Right forelimb (tissue), 1 donor: ENCODE data around the gene MEGF11.

Experiments
- DNase-seq: peaks from one replicate; pipeline ENCODE4 v3.0.0-alpha.2; 2018

MEGF11 gene

GRCh38 chr15:66165856-66166255 lies 87.7 kb downstream of the MEGF11 start:
- DNase-seq: no peak

- no peak for DNase-seq
These were observed 88.8 kb downstream of the MEGF11 start for GRCh38 chr15:66164788-66165187.

GRCh38 chr15:66163553-66163952 lies 90.0 kb downstream of the MEGF11 start:
- DNase-seq: no peak

- no peak for DNase-seq
These were observed 91.3 kb downstream of the MEGF11 start for GRCh38 chr15:66162286-66162685.

- no peak for DNase-seq
These were observed 91.9 kb downstream of the MEGF11 start for GRCh38 chr15:66161575-66162118.

- DNase-seq: no peak
These were observed 92.4 kb downstream of the MEGF11 start for GRCh38 chr15:66161108-66161507.

GRCh38 chr15:66157507-66157906 lies 96.0 kb downstream of the MEGF11 start:
- no peak for DNase-seq

GRCh38 chr15:66156310-66156975 lies 97.1 kb downstream of the MEGF11 start:
- no peak for DNase-seq

- no peak for DNase-seq
These were observed 98.5 kb downstream of the MEGF11 start for GRCh38 chr15:66155065-66155464.

GRCh38 chr15:66154581-66154980 lies 99.0 kb downstream of the MEGF11 start:
- no peak for DNase-seq

- DNase-seq: no peak
These were observed 99.8 kb downstream of the MEGF11 start for GRCh38 chr15:66153549-66154415.

- no peak for DNase-seq
These were observed 100.9 kb downstream of the MEGF11 start for GRCh38 chr15:66152650-66153049.

- no peak for DNase-seq
These were observed 101.7 kb downstream of the MEGF11 start for GRCh38 chr15:66151809-66152208.

GRCh38 chr15:66149871-66150270 lies 103.7 kb downstream of the MEGF11 start:
- DNase-seq: no peak

- no peak for DNase-seq
These were observed 105.4 kb downstream of the MEGF11 start for GRCh38 chr15:66148187-66148586.

- no peak for DNase-seq
These were observed 106.1 kb downstream of the MEGF11 start for GRCh38 chr15:66147440-66147839.

- DNase-seq: no peak
These were observed 107.8 kb downstream of the MEGF11 start for GRCh38 chr15:66145726-66146182.

GRCh38 chr15:66144978-66145725 lies 108.4 kb downstream of the MEGF11 start:
- no peak for DNase-seq

- peak; percentile 60 for DNase-seq
These were observed 111.3 kb downstream of the MEGF11 start for GRCh38 chr15:66142285-66142684.

GRCh38 chr15:66139591-66140207 lies 113.9 kb downstream of the MEGF11 start:
- no peak for DNase-seq

- no peak for DNase-seq
These were observed 114.5 kb downstream of the MEGF11 start for GRCh38 chr15:66138892-66139590.
